SK-N-SH (cell line): ENCODE data around the gene GSTO2. TPM values are rescaled to one million over a fixed set of nuclear protein-coding genes. Genes with fewer than 3 reads are reported as not detected.

Source experiments
- CTCF ChIA-PET: fragments of 300-600, 350-600 bp; formaldehyde crosslinking; extraction: SDS; loops from one replicate; lab custom pipeline; 2021; lab: Yijun Ruan, JAX
- POLR2A ChIA-PET: fragments of 350-600 bp; sonication (Branson Sonifier 250); formaldehyde crosslinking; extraction: SDS; loops from one replicate; lab custom pipeline; 2020; ENCODE audit warnings: antibody characterized with exemption, inconsistent platforms; lab: Yijun Ruan, JAX
- DNase-seq: peaks from one replicate; pipeline ENCODE4 v3.0.0; 2012
- H2AFZ ChIP-seq: fragments of 200-600 bp; sonication (generic); 2 replicates; pipeline ENCODE4 v1.8.1; 2016; ENCODE audit warnings: antibody characterized with exemption, mild to moderate bottlenecking, low read depth
- H3F3A ChIP-seq: fragments of 200-600 bp; sonication (generic); replicated peaks from 2 replicates; pipeline ENCODE3; 2016; ENCODE audit warnings: antibody characterized with exemption, mild to moderate bottlenecking; ENCODE audit not compliant: insufficient read depth
- H3K27ac ChIP-seq, 2 experiments: fragments of 200-500 bp in 1 of 2; fragments of 200-600 bp in 1 of 2; sonication (Bioruptor generic) in 1 of 2; sonication (generic), shearing (Covaris generic) in 1 of 2; 2 replicates each; pipeline versions ENCODE4 v1.5.1 to v1.6.1; 2014 to 2016; ENCODE audit warnings: low read depth in 2 of 2, inconsistent platforms in 1 of 2, low read length in 1 of 2, mild to moderate bottlenecking in 1 of 2, mixed read lengths in 1 of 2
- H3K27me3 ChIP-seq: fragments of 200-600 bp; sonication (generic), shearing (Covaris generic); 2 replicates; pipeline ENCODE4 v1.6.1; 2016; ENCODE audit warnings: mixed run types; ENCODE audit not compliant: insufficient read depth
- H3K36me3 ChIP-seq, 2 experiments: fragments of 200-500 bp in 1 of 2; fragments of 200-600 bp in 1 of 2; sonication (Bioruptor generic) in 1 of 2; sonication (generic) in 1 of 2; replicated peaks in 1 of 2; 2 replicates each; pipeline versions ENCODE3 to v1.5.1; 2014 to 2016; ENCODE audit warnings: low read length in 1 of 2, mild to moderate bottlenecking in 1 of 2; ENCODE audit not compliant: insufficient read depth in 2 of 2, control insufficient read depth in 1 of 2
- H3K4me1 ChIP-seq, 2 experiments: fragments of 200-500 bp in 1 of 2; fragments of 200-600 bp in 1 of 2; sonication (Bioruptor generic) in 1 of 2; sonication (generic), shearing (Covaris generic) in 1 of 2; 2 replicates each; pipeline versions ENCODE4 v1.5.1 to v1.6.1; 2014 to 2016; ENCODE audit warnings: low read depth in 1 of 2, low read length in 1 of 2, mixed run types in 1 of 2; ENCODE audit not compliant: insufficient read depth in 2 of 2, control insufficient read depth in 1 of 2
- H3K4me2 ChIP-seq: fragments of 200-600 bp; sonication (generic), shearing (Covaris generic); 2 replicates; pipeline ENCODE4 v1.6.1; 2017; ENCODE audit warnings: mixed run types
- H3K4me3 ChIP-seq, 2 experiments: fragments of 200-500 bp in 1 of 2; fragments of 200-600 bp in 1 of 2; sonication (Bioruptor generic) in 1 of 2; sonication (generic), shearing (Covaris generic) in 1 of 2; 2 replicates each; pipeline versions ENCODE4 v1.5.1 to v1.8.1; 2014 to 2016; ENCODE audit warnings: low read depth in 2 of 2, inconsistent platforms in 1 of 2, low read length in 1 of 2, mild to moderate bottlenecking in 1 of 2, mixed read lengths in 1 of 2, moderate library complexity in 1 of 2
- H3K79me2 ChIP-seq: fragments of 200-600 bp; sonication (generic); 2 replicates; pipeline ENCODE4 v1.8.1; 2017; ENCODE audit warnings: mild to moderate bottlenecking; ENCODE audit not compliant: insufficient read depth
- H3K9ac ChIP-seq: fragments of 200-600 bp; sonication (generic); 2 replicates; pipeline ENCODE4 v1.6.1; 2017; ENCODE audit warnings: mixed run types
- H3K9me2 ChIP-seq: fragments of 200-600 bp; sonication (generic); 2 replicates; pipeline ENCODE4 v1.6.1; 2017; ENCODE audit warnings: mixed run types
- H3K9me3 ChIP-seq: fragments of 200-600 bp; sonication (generic); 2 replicates; pipeline ENCODE4 v1.6.1; 2017; ENCODE audit warnings: mixed run types, mild to moderate bottlenecking, moderate library complexity
- H4K20me1 ChIP-seq: fragments of 200-600 bp; sonication (generic); 2 replicates; pipeline ENCODE4 v1.6.1; 2017; ENCODE audit warnings: mild to moderate bottlenecking, mixed run types; ENCODE audit not compliant: insufficient read depth
- CTCF ChIP-seq: fragments of 200-600 bp; sonication (generic); IDR thresholded peaks from 2 replicates; pipeline ENCODE4 v1.6.1; 2017; ENCODE audit warnings: antibody characterized with exemption, mild to moderate bottlenecking, moderate library complexity
- EP300 ChIP-seq, 2 experiments: IDR thresholded peaks; 2 replicates each; pipeline versions ENCODE4 v1.4.0 to v1.6.1; 2012; ENCODE audit warnings: borderline replicate concordance in 1 of 2, low read depth in 1 of 2, low read length in 1 of 2
- EZH2phosphoT487 ChIP-seq: fragments of 200-600 bp; sonication (generic); IDR thresholded peaks from 2 replicates; pipeline ENCODE4 v1.6.1; 2017; ENCODE audit warnings: low read depth, mixed run types, mild to moderate bottlenecking, antibody characterized with exemption, moderate library complexity, borderline replicate concordance
- FOSL2 ChIP-seq: IDR thresholded peaks from 2 replicates; pipeline ENCODE4 v1.4.0; 2012; ENCODE audit warnings: low read depth, mild to moderate bottlenecking, moderate library complexity, borderline replicate concordance
- GATA2 ChIP-seq: sonication (generic); formaldehyde crosslinking; IDR thresholded peaks from 2 replicates; pipeline ENCODE4 v1.5.0; 2020; ENCODE audit warnings: mild to moderate bottlenecking, missing genetic modification reagents
- IRF3 ChIP-seq: fragments of 150-350 bp; IDR thresholded peaks from 2 replicates; pipeline ENCODE4 v1.6.1; 2016; ENCODE audit warnings: mild to moderate bottlenecking, low read depth, low read length
- MAX ChIP-seq: IDR thresholded peaks from 2 replicates; pipeline ENCODE4 v1.4.0; 2012; ENCODE audit warnings: low read depth
- MXI1 ChIP-seq: IDR thresholded peaks from 2 replicates; pipeline ENCODE4 v1.6.1; 2012; ENCODE audit warnings: mild to moderate bottlenecking, low read depth, low read length, improper control_type of control experiment
- POLR2AphosphoS5 ChIP-seq: IDR thresholded peaks from 2 replicates; pipeline ENCODE4 v1.6.1; 2012; ENCODE audit warnings: low read depth, low read length
- REST ChIP-seq: IDR thresholded peaks from 2 replicates; pipeline ENCODE4 v1.6.1; 2012; ENCODE audit warnings: mild to moderate bottlenecking, low read depth, low read length, moderate library complexity
- RFX5 ChIP-seq: IDR thresholded peaks from 2 replicates; pipeline ENCODE4 v1.6.1; 2012; ENCODE audit warnings: mild to moderate bottlenecking, improper control_type of control experiment, low read length
- SIN3A ChIP-seq: IDR thresholded peaks from 2 replicates; pipeline ENCODE4 v1.6.1; 2012; ENCODE audit warnings: low read depth, mild to moderate bottlenecking, low read length, moderate library complexity, borderline replicate concordance
- TAF1 ChIP-seq: IDR thresholded peaks from 2 replicates; pipeline ENCODE4 v1.6.1; 2012; ENCODE audit warnings: low read depth, mild to moderate bottlenecking, low read length, moderate library complexity, borderline replicate concordance
- TCF12 ChIP-seq: IDR thresholded peaks from 2 replicates; pipeline ENCODE4 v1.4.0; 2012
- TEAD4 ChIP-seq: IDR thresholded peaks from 2 replicates; pipeline ENCODE4 v1.4.0; 2012; ENCODE audit warnings: mild to moderate bottlenecking, borderline replicate concordance; ENCODE audit not compliant: insufficient read depth
- USF2 ChIP-seq: fragments of 150-350 bp; IDR thresholded peaks from 2 replicates; pipeline ENCODE4 v1.6.1; 2017; ENCODE audit warnings: antibody characterized with exemption, low read length, low read depth, borderline replicate concordance
- YY1 ChIP-seq: IDR thresholded peaks from 2 replicates; pipeline ENCODE4 v1.4.0; 2012; ENCODE audit warnings: low read depth, mild to moderate bottlenecking
- ZBTB33 ChIP-seq: IDR thresholded peaks from 2 replicates; pipeline ENCODE4 v1.4.0; 2012; ENCODE audit warnings: low read depth, borderline replicate concordance
- WGBS: methylation state at CpG from one replicate; pipeline ENCODE4 v1.1.6; 2017; ENCODE audit warnings: low lambda C conversion rate; 5-methylcytosine and 5-hydroxymethylcytosine counted together
- polyA plus RNA-seq, 3 experiments: library from polyadenylated mRNA; depleted of rRNA; stranded (reverse); fragments of >200 nt; gene quantifications; 2 replicates each; pipeline ENCODE4 v1.2.3, GENCODE V29; 2012

GSTO2 gene
- polyA plus RNA-seq, 1 of the 3 experiments (the other 2 are of a cell fraction), result 0.49 TPM

- TF ChIP-seq IRF3, result no peak
- TF ChIP-seq RFX5, result no peak
- no peak for TF ChIP-seq MAX
Observed at GRCh38 chr10:104259456-104259855, 9.5 kb upstream of the GSTO2 start (continued).

GRCh38 chr10:104259999-104260774 lies 8.8 kb upstream of the GSTO2 start:
- Histone ChIP-seq H3K9me2 (no peaks in the 10 kb centered on the region), H4K20me1 (peaks cover 17% of the 10 kb centered on the region), H3K27me3 (no peaks in the 10 kb centered on the region), H3K79me2 (peaks cover 88% of the 10 kb centered on the region), H2AFZ (no peak overlapping the region), H3K4me3 (peak overlapping the region in 1 of 2 experiments; percentile 19; a peak in 1 of 4 replicates), H3K9me3 (no peaks in the 10 kb centered on the region), H3K9ac (peak overlapping the region; percentile 7; the same call in 1 of the 2 replicates), H3F3A (peaks cover 57% of the 10 kb centered on the region), H3K4me1 (peaks cover 11 to 35% of the 10 kb centered on the region in 2 experiments), H3K27ac (peak overlapping the region; percentile 73 to 93), H3K4me2 (peak overlapping the region; percentile 53), H3K36me3 (peaks cover 73 to 78% of the 10 kb centered on the region in 2 experiments)
- ChIA-PET CTCF (interaction anchor here (1.1 to 3.2 kb wide), 6 partner anchors 14 to 372 kb away, joined by 3 to 13 read pairs (median 4); no protein-coding TSS in a partner anchor), POLR2A (no interaction called here)
- DNase-seq, result no peak
- 50% methylated on average over 6 of the region's 6 CpGs for WGBS
- TF ChIP-seq YY1, result no peak
- no peak for TF ChIP-seq SIN3A
- TF ChIP-seq TEAD4, result no peak
- no peak for TF ChIP-seq POLR2AphosphoS5
- no peak for TF ChIP-seq CTCF
- no peak for TF ChIP-seq ZBTB33
- no peak for TF ChIP-seq TAF1
- TF ChIP-seq EZH2phosphoT487, result no peak
- TF ChIP-seq MXI1, result no peak
- TF ChIP-seq GATA2 (CRISPR knock-in tag), result no peak
- TF ChIP-seq USF2, result no peak
- TF ChIP-seq TCF12, result no peak
- TF ChIP-seq FOSL2, result no peak
- TF ChIP-seq REST, result no peak
- TF ChIP-seq EP300 (IDR thresholded peaks at IDR 0.05; ENCODE audit: borderline replicate concordance in 1 of 2, low read depth in 1 of 2, low read length in 1 of 2), result no peak
- TF ChIP-seq MAX, result no peak
